ENCODE measurements around the gene HBS1L.

HBS1L gene

GRCh38 chr6:135054569-135055498, at the start of gene HBS1L:
Gene HBS1L, minus strand, starts transcription at chr6:135054822. Its CDS starts 131 bp downstream, at chr6:135054691.
- peak; percentile 97 for DNase-seq

- no peak for DNase-seq
Observed at GRCh38 chr6:135104199-135104598, 49.6 kb upstream of the HBS1L start.

- DNase-seq, result no peak
Observed at GRCh38 chr6:135102191-135102590, 47.6 kb upstream of the HBS1L start.

- DNase-seq, result no peak
Observed at GRCh38 chr6:135097172-135097571, 42.5 kb upstream of the HBS1L start.

- DNase-seq, result no peak
Observed at GRCh38 chr6:135096403-135097130, 41.9 kb upstream of the HBS1L start.

- no peak for DNase-seq
Observed at GRCh38 chr6:135095716-135096115, 41.1 kb upstream of the HBS1L start.

GRCh38 chr6:135094403-135094821, 39.8 kb upstream of the HBS1L start:
- peak; percentile 38 for DNase-seq

GRCh38 chr6:135093578-135093977, 39.0 kb upstream of the HBS1L start:
- DNase-seq, result no peak

GRCh38 chr6:135092724-135093123, 38.1 kb upstream of the HBS1L start:
- no peak for DNase-seq

- DNase-seq, result no peak
Observed at GRCh38 chr6:135090819-135091218, 36.2 kb upstream of the HBS1L start.

- no peak for DNase-seq
Observed at GRCh38 chr6:135089901-135090300, 35.3 kb upstream of the HBS1L start.

GRCh38 chr6:135088818-135089809, 34.5 kb upstream of the HBS1L start:
- peak; percentile 21 for DNase-seq

GRCh38 chr6:135088281-135088680, 33.7 kb upstream of the HBS1L start:
- no peak for DNase-seq

- DNase-seq, result peak; percentile 31
Observed at GRCh38 chr6:135087803-135088202, 33.2 kb upstream of the HBS1L start.

- peak; percentile 21 for DNase-seq
Observed at GRCh38 chr6:135087403-135087802, 32.8 kb upstream of the HBS1L start.

GRCh38 chr6:135086414-135086764, 31.8 kb upstream of the HBS1L start:
- DNase-seq, result no peak

GRCh38 chr6:135085700-135086413, 31.2 kb upstream of the HBS1L start:
- DNase-seq, result no peak

GRCh38 chr6:135084916-135085269, 30.3 kb upstream of the HBS1L start:
- no peak for DNase-seq

- DNase-seq, result no peak
Observed at GRCh38 chr6:135084001-135084915, 29.6 kb upstream of the HBS1L start.

- no peak for DNase-seq
Observed at GRCh38 chr6:135081966-135082365, 27.3 kb upstream of the HBS1L start.

GRCh38 chr6:135075018-135075417, 20.4 kb upstream of the HBS1L start:
- no peak for DNase-seq

All from activated CD8-positive, alpha-beta memory T cell treated with anti-CD3 and anti-CD28 coated beads, Interleukin-2, amount 50 U/mL, for 4 hours (primary cell).